Lower leg skin (tissue), 4 donors: ENCODE measurements around the gene MACF1. TPM values are rescaled to one million over a fixed set of nuclear protein-coding genes. Genes with fewer than 3 reads are reported as not detected.

Source experiments
- DNase-seq, 2 donors: peaks; one replicate each; pipeline ENCODE4 v3.0.0-alpha.2; 2019; ENCODE audit warnings: low spot score in 2 of 2
- H3K4me3 ChIP-seq: fragments of 200-600 bp; sonication (generic); 2 replicates; pipeline ENCODE4 v1.5.1; 2017; ENCODE audit warnings: mild to moderate bottlenecking, low read depth; ENCODE audit not compliant: poor library complexity, severe bottlenecking
- CTCF ChIP-seq, 3 donors: fragments of 450-650 bp; IDR thresholded peaks; one replicate each; pipeline ENCODE4 v1.5.1; 2016; ENCODE audit warnings: antibody characterized with exemption in 3 of 3, mild to moderate bottlenecking in 3 of 3, moderate library complexity in 2 of 3
- POLR2A ChIP-seq, 2 donors: fragments of 450-650 bp; IDR thresholded peaks; one replicate each; pipeline ENCODE4 v1.6.1; 2016 to 2017; ENCODE audit warnings: antibody characterized with exemption in 2 of 2, mild to moderate bottlenecking in 1 of 2, moderate library complexity in 1 of 2
- WGBS, 2 donors: methylation state at CpG; one replicate each; pipeline ENCODE4 v1.1.5; 2018; 5-methylcytosine and 5-hydroxymethylcytosine counted together
- intact Hi-C: fragments of 100-400 bp; cut with DNase I; formaldehyde crosslinking; loops from one replicate; pipeline ENCODE4 v1.15.0; 2023; ENCODE audit warnings: low total_unique reads
- total RNA-seq, 4 donors: library from RNA; depleted of rRNA; stranded (reverse); fragments of >200 nt; gene quantifications; one replicate each; pipeline ENCODE4 v1.1.0, GENCODE V29; 2016

The MACF1 gene
- total RNA-seq, 4 donors from 2014 or later = 427 to 686 (median 463) TPM

- no peak for DNase-seq
- TF ChIP-seq CTCF (IDR thresholded peaks at IDR 0.05) (no peak), POLR2A (IDR thresholded peaks at IDR 0.05) (no peak)
- intact Hi-C loops = no loop called here
- WGBS, 2 donors = 75 to 77% methylated on average over 11 of the region's 11 CpGs
- no peak overlapping the region for H3K4me3 ChIP-seq
Observed at GRCh38 chr1:39214998-39215873, 10.7 kb downstream of the MACF1 start.

- no peak overlapping the region for H3K4me3 ChIP-seq
- DNase-seq = no peak
- intact Hi-C loops = no loop called here
- no peak for TF ChIP-seq CTCF (IDR thresholded peaks at IDR 0.05)
- TF ChIP-seq POLR2A (IDR thresholded peaks at IDR 0.05) = no peak
- 69 to 80% methylated on average over 4 of the region's 4 CpGs for WGBS, 2 donors
Observed at GRCh38 chr1:39216771-39217170, 12.3 kb downstream of the MACF1 start.

- H3K4me3 ChIP-seq = no peak overlapping the region
- intact Hi-C loops = no loop called here
- TF ChIP-seq POLR2A (IDR thresholded peaks at IDR 0.05) = no peak
- TF ChIP-seq CTCF (IDR thresholded peaks at IDR 0.05) = no peak
- WGBS, 2 donors = 92 to 93% methylated on average over 10 of the region's 10 CpGs
- DNase-seq = no peak
Observed at GRCh38 chr1:39220891-39221870, 16.7 kb downstream of the MACF1 start.

GRCh38 chr1:39224295-39224829, 19.9 kb downstream of the MACF1 start:
- no peak overlapping the region for H3K4me3 ChIP-seq
- DNase-seq = no peak
- intact Hi-C loops = no loop called here
- TF ChIP-seq POLR2A (IDR thresholded peaks at IDR 0.05) (no peak), CTCF (IDR thresholded peaks at IDR 0.05) (no peak)

GRCh38 chr1:39226836-39227235, 22.3 kb downstream of the MACF1 start:
- no peak for TF ChIP-seq POLR2A (IDR thresholded peaks at IDR 0.05)
- H3K4me3 ChIP-seq = no peak overlapping the region
- intact Hi-C loops = no loop called here
- no peak for DNase-seq
- 93 to 96% methylated on average over 3 of the region's 3 CpGs for WGBS, 2 donors

GRCh38 chr1:39228252-39228651, 23.8 kb downstream of the MACF1 start:
- WGBS, 2 donors = 91 to 95% methylated on average over 6 of the region's 6 CpGs
- DNase-seq = no peak
- H3K4me3 ChIP-seq = no peak overlapping the region
- intact Hi-C loops = no loop called here
- TF ChIP-seq POLR2A (IDR thresholded peaks at IDR 0.05) (no peak), CTCF (IDR thresholded peaks at IDR 0.05) (no peak)
